GM19193 (cell line): ENCODE measurements around the gene RTL5.

Experiments used
- POLR2A ChIP-seq: IDR thresholded peaks from 4 replicates; pipeline ENCODE4 v1.6.1; 2011; ENCODE audit not compliant: insufficient read depth, insufficient read length; ENCODE audit errors: extremely low read depth

Gene RTL5

GRCh38 chrX:72137846-72138495, 6.3 kb upstream of the RTL5 start:
- no peak for TF ChIP-seq POLR2A

DNA sequence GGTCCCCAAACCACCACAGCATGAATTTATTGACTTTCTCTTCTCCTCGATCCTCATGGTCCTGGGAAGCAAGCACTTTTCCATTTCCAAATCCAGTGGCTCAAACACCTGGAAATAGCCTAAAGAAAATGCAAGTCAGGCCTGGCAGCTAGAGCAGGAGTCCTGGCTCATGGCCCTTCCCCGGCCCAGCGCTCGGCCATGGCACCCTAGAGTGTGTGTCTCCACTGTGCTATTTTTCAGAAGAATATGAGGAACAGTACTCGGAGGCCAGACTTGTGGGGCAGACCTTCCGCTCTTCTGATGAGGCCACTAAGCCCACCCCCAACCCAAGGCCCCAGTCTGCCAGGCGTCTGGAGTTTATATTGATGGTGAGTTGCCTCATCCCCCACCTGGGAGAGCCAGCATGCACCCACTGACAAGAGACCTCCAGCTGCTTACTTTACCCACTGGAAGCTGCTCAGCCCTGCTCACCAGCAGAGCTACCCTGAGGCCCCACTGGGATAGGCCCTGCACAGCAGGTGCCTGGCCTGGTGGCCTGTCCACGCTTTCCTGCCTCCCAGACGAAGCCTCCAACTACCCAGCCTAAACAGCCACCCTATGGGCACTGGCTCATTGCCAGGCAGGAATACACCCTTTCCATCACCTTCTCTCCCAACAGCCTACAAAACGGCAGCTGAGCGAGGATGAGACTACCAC, 2.3 kb upstream of the RTL5 start:
- no peak for TF ChIP-seq POLR2A

DNA sequence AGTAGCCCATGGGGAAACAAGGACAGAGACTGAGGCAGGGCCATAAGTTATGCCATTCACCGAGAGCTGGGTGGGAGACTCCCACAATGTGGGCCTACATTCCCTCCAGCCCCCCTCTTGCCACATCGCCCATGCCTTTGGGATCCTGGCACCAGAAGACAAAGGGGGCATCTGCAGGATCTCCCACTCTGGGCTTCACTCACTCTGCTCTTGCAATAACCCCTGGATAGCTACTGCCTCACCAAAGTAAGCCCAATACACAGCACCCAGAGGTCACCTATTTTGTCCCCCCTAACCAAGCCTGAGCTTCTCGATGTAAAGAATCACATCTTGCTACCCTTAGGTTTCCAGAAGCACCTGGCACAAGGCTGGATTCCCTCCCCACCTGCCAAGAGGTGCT, 741 bp upstream of the RTL5 start:
- TF ChIP-seq POLR2A, result no peak

- TF ChIP-seq POLR2A, result no peak
Observed at GRCh38 chrX:72130762-72131250, 909 bp downstream of the RTL5 start.

DNA sequence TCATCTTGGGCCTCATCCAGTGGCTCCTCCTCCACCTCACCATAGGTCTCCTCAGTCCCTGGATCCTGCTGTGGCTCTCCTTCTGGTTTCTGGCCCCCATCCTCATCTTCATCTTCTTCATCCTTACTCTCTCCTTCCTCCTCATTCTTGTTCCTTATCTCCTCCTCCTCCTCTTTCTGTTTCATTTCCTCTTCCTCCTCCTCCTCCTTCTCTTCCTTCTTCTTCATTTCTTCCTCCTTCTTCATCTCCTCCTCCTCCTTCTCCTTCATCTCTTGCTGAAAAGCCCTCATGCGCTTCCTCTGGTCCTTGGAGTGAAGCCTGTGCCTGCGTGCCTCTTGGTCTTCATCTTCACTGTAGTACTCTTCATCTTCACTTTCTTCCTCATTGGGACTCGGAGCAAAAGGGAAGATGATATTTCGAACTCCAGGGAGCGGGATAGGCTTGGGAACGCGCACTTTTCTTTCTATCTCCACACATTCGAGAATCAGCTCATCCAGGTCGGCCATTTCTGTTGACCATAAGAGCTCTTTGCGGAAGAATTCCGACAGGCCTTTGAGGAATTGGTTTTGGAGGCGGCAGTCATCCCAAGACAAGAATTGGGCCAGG, 1.5 kb downstream of the RTL5 start:
- TF ChIP-seq POLR2A, result no peak

GRCh38 chrX:72129661-72130060, 2.1 kb downstream of the RTL5 start:
- TF ChIP-seq POLR2A, result no peak

GRCh38 chrX:72128881-72129280, 2.8 kb downstream of the RTL5 start:
- no peak for TF ChIP-seq POLR2A

DNA sequence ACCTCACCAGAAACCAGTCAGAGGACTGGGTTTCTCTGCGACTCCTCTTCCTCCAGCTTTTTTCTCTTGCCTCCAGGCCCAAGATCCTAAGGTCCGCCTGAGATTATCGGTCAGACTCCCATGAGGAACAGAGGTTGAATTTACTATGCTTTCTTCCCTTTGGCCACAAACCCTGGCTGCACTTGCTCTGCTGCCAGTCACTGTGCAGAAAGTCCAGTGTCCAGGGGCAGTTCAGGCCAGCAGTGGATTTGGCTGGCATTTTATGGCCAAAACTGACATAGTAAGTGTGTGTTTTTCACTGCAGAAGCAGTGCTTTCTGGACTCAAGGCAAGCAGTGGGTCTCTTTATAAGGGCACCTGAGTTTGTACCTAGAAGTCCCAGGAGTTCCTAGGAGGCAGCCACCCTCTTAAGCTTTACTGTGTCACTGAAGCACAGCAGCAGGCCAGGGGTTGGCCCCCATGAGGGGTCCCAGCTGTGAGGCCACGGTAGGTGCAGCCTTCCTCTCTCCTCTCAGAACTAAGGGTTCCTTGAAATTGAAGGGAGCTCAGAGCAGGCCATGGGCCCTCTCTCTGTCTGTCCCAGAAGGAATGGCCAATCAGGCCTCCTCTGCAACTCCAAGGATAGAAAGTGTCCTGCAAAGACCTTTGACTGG, 3.4 kb downstream of the RTL5 start:
- no peak for TF ChIP-seq POLR2A

GRCh38 chrX:72127332-72127731, 4.4 kb downstream of the RTL5 start:
- no peak for TF ChIP-seq POLR2A

DNA sequence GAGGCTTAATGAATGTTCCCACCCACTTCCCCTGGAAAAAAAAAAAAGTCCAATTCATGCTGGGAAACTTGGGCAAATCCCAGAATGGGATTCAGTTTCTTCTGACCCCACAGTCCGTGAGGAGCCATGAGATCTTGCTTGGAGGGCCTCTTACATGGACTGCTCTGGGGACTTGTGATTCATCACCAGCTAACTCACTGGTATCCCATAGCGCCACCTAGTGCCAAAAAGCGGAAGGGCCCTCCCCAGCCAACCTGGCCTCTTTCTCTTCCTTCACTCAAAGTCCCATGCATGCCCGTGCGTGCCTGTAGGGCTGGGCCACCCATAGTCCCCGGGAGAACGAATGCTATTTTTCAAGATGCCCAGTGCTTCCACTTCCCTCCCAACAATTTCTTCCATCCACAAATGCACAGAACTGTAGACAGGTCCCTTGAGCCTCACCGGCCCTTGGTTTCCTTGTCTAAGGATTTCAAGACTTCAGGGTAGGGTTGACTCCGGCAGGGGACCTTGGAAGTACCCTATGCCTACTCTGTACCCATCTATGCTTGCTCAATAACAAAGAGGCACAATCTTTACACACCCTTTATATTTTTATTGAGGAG, 5.1 kb downstream of the RTL5 start:
- TF ChIP-seq POLR2A, result no peak

DNA sequence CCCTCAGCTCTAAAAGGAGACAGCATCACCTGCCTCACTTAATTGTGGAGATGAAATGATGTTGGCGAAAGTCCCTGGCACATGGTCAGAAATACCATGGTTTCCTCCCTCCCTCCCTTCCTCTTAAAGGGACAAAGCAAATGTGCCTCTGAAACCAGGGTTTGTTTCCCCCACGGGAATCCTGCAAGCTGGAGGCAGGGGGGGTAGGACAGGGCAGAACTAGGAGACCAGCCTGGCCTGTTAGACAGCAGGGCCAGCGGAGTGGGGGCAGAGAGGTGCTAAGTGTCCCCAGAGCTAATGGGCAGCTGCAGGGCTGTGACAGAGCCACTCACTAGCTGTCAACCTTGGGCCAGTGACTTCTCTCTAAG, 5.7 kb downstream of the RTL5 start:
- no peak for TF ChIP-seq POLR2A

- no peak for TF ChIP-seq POLR2A
Observed at GRCh38 chrX:72125331-72126047, 6.2 kb downstream of the RTL5 start.

- TF ChIP-seq POLR2A, result no peak
Observed at GRCh38 chrX:72124540-72125201, 7.0 kb downstream of the RTL5 start.
